ENCODE measurements around the gene SPAG5. TPM values are rescaled to one million over a fixed set of nuclear protein-coding genes. Genes with fewer than 3 reads are reported as not detected.

The SPAG5 gene
- total RNA-seq, 1 donor from 2014 or later = 88.3 TPM

DNA sequence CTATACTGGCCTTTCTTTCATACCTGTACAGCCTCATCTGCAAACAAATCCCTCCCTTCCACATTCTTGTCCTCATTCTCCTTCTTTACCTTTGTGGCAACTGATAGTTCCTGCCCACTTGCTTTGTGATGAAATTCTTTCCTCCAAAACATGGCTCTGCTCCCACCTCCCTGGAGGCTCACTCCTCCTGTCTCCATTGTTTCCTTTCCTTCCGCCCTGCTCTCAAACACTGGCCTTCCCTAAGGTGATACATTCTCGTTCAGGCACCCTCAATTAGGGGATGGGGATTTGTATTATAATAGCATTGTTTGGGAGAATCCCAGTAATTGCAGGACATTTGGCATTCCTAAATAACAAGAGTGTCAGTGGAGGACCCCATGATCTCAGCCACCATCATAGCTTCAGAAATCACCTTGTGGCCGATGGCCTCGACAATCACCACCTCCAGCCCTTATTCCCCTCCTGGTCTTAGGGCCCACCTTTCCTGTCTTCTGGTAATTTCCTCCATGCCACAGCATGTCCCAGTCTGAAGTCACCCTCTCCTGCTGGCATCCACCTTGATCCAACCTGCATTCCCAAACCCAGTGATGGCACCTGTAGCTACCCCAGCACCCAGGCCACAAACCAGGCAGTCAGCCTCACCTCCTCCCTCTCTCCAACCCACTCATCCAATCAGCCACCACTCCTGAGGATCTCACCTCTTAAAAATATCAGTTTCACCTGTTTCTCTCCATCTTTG lies 54.3 kb downstream of the SPAG5 start:
- H3K27me3 Mint-ChIP-seq = no peaks in the 10 kb centered on the region
- H3K9me3 Mint-ChIP-seq = no peaks in the 10 kb centered on the region
- no peak for DNase-seq (ENCODE audit: extremely low spot score, unreplicated experiment)
- H3K4me3 Mint-ChIP-seq = no peak overlapping the region
- no peak overlapping the region for H3K27ac Mint-ChIP-seq
- peaks cover 9% of the 10 kb centered on the region for H3K4me1 Mint-ChIP-seq (ENCODE audit: unreplicated experiment)
- no peaks in the 10 kb centered on the region for H3K36me3 Mint-ChIP-seq
- no peak for TF ChIP-seq CTCF (conservative IDR thresholded peaks at IDR 0.05)

- no peaks in the 10 kb centered on the region for H3K27me3 Mint-ChIP-seq
- H3K36me3 Mint-ChIP-seq = no peaks in the 10 kb centered on the region
- H3K27ac Mint-ChIP-seq = no peak overlapping the region
- peaks cover 4% of the 10 kb centered on the region for H3K4me1 Mint-ChIP-seq (ENCODE audit: unreplicated experiment)
- no peak overlapping the region for H3K4me3 Mint-ChIP-seq
- no peak for DNase-seq (ENCODE audit: extremely low spot score, unreplicated experiment)
- TF ChIP-seq CTCF (conservative IDR thresholded peaks at IDR 0.05) = no peak
- H3K9me3 Mint-ChIP-seq = no peaks in the 10 kb centered on the region
Measured at GRCh38 chr17:28541439-28541838, 57.4 kb downstream of the SPAG5 start.

- Mint-ChIP-seq H3K9me3 (no peaks in the 10 kb centered on the region), H3K27me3 (no peaks in the 10 kb centered on the region), H3K4me3 (no peak overlapping the region), H3K36me3 (no peaks in the 10 kb centered on the region), H3K27ac (no peak overlapping the region), H3K4me1 (ENCODE audit: unreplicated experiment) (peaks cover 4% of the 10 kb centered on the region)
- no peak for DNase-seq (ENCODE audit: extremely low spot score, unreplicated experiment)
- no peak for TF ChIP-seq CTCF (conservative IDR thresholded peaks at IDR 0.05)
Measured at GRCh38 chr17:28540231-28540630, 58.6 kb downstream of the SPAG5 start.

- Mint-ChIP-seq H3K36me3 (no peaks in the 10 kb centered on the region), H3K9me3 (no peaks in the 10 kb centered on the region), H3K4me3 (no peak overlapping the region), H3K4me1 (ENCODE audit: unreplicated experiment) (peaks cover 2% of the 10 kb centered on the region), H3K27ac (no peak overlapping the region), H3K27me3 (no peaks in the 10 kb centered on the region)
- no peak for DNase-seq (ENCODE audit: extremely low spot score, unreplicated experiment)
- no peak for TF ChIP-seq CTCF (conservative IDR thresholded peaks at IDR 0.05)
Measured at GRCh38 chr17:28538296-28538895, 60.4 kb downstream of the SPAG5 start.

- peak; percentile 58 for DNase-seq (ENCODE audit: extremely low spot score, unreplicated experiment)
- H3K36me3 Mint-ChIP-seq = no peaks in the 10 kb centered on the region
- no peaks in the 10 kb centered on the region for H3K27me3 Mint-ChIP-seq
- H3K9me3 Mint-ChIP-seq = no peaks in the 10 kb centered on the region
- no peak for TF ChIP-seq CTCF (conservative IDR thresholded peaks at IDR 0.05)
- H3K4me3 Mint-ChIP-seq = no peak overlapping the region
- H3K27ac Mint-ChIP-seq = no peak overlapping the region
- H3K4me1 Mint-ChIP-seq (ENCODE audit: unreplicated experiment) = peaks cover 4% of the 10 kb centered on the region
Measured at GRCh38 chr17:28537219-28537610, 61.6 kb downstream of the SPAG5 start.
